ENCODE data around the gene PEX6.
"Not testable (repeated sequence)": the region's sequence is repeated elsewhere in the genome, so short reads cannot be mapped to it uniquely, and the experiment has no call there.

PEX6 gene

GRCh38 chr6:42963855-42964605 lies 15.0 kb downstream of the PEX6 start:
- no peak for DNase-seq (ENCODE audit: low read depth in 2 of 2)

- DNase-seq (ENCODE audit: low read depth in 2 of 2) = no peak
Observed at GRCh38 chr6:42963179-42963854, 15.7 kb downstream of the PEX6 start.

GRCh38 chr6:42962502-42963178 lies 16.3 kb downstream of the PEX6 start:
- DNase-seq (ENCODE audit: low read depth in 2 of 2) = no peak

DNA sequence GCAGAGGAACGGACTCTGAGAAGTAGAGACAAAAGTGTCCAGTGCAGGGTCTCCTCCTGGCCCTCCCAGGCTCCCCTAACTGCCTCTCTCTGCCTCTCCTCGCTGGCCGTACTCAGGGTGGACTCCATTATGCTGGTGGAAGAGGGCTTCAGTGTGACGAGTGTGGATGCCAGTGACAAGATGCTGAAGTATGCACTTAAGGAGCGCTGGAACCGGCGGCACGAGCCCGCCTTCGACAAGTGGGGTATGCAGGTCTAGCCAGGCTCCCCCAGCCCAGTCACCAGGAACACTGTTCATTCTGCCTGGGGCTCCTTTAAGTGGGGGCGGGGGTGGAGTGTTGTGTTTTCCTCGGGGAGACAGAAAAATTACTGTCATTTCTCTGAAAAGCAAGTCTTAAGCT lies 16.9 kb downstream of the PEX6 start:
- no peak for DNase-seq (ENCODE audit: low read depth in 2 of 2)

- no peak for DNase-seq (ENCODE audit: low read depth in 2 of 2)
Observed at GRCh38 chr6:42961020-42961470, 17.9 kb downstream of the PEX6 start.

DNA sequence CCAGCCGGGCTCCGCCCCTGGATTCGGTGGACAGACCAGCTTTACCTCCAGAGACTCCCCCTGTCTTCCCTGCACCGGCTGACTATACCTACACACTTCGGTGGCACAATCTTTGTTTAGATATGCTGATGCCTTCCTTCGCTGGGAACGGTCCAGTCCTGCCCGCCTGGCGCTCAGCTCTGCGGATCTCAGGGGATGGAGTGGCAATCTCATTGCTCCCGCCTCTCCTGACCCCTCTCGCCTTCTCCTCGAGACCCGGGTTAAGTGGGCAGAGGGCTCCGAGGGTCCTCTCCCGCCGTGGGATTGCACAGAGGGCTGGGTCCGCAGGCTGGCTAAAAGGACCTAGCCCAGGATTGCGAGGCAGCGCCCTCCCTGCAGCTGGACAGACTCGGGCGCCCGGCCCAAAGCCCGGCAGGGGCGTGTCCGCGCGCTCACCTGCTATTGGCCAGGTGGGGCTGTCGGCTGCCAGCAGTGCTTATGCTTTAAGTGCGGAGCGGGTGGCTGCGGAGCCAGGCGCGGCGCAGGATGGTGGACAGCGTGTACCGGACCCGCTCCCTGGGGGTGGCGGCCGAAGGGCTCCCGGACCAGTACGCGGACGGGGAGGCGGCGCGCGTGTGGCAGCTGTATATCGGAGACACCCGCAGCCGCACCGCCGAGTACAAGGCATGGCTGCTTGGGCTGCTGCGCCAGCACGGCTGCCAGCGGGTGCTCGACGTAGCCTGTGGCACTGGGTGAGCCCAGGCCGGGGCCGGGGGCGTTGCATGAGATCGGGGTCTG lies 18.6 kb downstream of the PEX6 start, which contains the start of gene GNMT:
Gene GNMT, plus strand, starts transcription at position 512 of the 777 bp plus-strand sequence. Its CDS starts 14 bp downstream, at position 526.
- DNase-seq (ENCODE audit: low read depth in 2 of 2) = no peak

DNA sequence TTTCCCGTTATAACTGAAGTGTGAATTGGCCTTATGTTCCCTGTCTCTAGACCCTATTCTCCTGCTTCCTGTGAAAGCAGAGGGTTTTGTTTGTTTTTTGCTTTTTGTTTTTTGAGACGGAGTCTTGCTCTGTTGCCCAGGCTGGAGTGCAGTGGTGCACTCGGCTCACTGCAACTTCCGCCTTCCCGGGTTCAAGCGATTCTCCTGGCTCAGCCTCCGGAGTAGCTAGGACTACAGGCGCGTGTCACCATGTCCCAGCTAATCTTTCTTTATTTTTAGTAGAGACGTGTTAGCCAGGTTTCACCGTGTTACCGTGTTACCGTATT lies 19.1 kb downstream of the PEX6 start:
- no peak for DNase-seq (ENCODE audit: low read depth in 2 of 2)

DNA sequence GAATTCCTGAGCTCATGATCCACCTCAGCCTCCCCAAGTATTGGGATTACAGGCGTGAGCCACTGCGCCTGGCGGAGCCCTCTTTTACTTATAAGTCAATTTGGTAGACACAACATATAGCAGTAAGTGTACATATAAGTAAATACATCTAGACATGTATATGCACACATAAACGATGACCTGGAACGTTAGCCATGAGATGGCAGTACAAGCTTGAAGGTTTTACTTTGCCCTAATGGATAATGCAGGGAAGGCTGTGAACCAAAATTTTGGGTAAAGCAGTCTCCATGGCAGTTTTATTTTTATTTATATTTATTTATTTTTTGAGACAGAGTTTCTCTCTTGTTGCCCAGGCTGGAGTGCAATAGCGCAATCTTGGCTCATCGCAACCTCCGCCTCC lies 20.9 kb downstream of the PEX6 start:
- DNase-seq (ENCODE audit: low read depth in 2 of 2) = no peak

GRCh38 chr6:42954405-42954804 lies 24.6 kb downstream of the PEX6 start:
- not testable (repeated sequence) for DNase-seq (ENCODE audit: low read depth in 2 of 2)

- DNase-seq (ENCODE audit: low read depth in 2 of 2) = no peak
Observed at GRCh38 chr6:42952389-42952788, 26.6 kb downstream of the PEX6 start.

DNA sequence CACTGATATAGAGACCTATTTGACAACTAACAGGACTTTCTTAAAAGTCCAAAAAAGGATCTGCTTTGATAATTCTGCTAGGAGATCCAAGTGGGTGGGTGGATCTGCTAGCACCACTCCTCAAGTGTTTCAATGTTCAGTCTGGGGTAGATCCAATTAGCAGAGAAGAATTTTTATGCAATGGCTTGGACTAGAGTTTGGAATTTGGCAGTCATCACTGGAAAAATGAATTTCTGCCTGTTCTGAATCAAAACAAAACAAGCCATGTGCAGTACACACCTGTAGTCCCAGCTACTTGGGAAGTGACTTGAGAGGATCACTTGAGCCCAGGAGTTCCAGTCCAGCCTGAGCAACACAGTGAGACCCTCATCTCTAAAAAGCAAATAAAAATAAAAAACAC lies 31.0 kb downstream of the PEX6 start:
- DNase-seq (ENCODE audit: low read depth in 2 of 2) = no peak

DNA sequence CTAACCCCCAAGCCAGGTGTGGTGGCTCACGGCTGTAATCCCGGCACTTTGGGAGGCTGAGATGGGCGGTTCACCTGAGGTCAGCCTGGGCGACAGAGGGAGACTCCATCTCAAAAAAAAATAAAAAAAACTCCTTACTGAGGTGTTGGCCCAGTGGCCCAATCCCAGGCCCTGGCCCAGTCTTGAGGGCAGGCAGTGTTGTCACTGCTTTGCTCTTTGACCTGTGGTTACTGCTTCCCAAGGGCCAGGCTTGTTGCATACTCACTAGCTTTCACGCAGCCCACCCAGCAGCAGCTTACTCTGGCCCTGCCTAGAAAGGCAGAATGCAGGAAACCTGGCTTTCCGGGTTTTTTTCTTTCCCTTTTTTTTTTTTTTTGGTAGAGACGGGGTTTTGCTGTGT lies 36.5 kb downstream of the PEX6 start:
- DNase-seq (ENCODE audit: low read depth in 2 of 2) = no peak

GRCh38 chr6:42941356-42941755 lies 37.6 kb downstream of the PEX6 start:
- DNase-seq (ENCODE audit: low read depth in 2 of 2) = not testable (repeated sequence)

GRCh38 chr6:42940493-42941045 lies 38.4 kb downstream of the PEX6 start:
- DNase-seq (ENCODE audit: low read depth in 2 of 2) = no peak

DNA sequence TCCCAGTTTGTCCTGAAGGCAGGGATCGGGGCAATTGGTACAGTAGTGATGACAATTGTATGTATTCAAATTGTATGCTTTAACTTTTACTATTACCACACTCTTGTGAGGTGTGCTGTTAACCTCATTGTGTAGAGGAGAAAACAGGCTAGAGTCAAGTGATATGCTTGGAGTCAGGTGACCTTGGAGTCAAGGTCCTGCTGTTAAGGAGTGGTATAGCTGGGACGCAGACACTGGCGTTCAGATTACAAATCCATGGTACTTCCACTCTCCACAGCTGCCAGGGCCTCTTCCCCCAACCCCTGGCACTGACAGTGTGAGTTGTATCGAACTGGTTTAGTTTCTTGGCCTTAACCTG lies 39.2 kb downstream of the PEX6 start:
- no peak for DNase-seq (ENCODE audit: low read depth in 2 of 2)

- no peak for DNase-seq (ENCODE audit: low read depth in 2 of 2)
Observed at GRCh38 chr6:42938987-42939809, 39.8 kb downstream of the PEX6 start.

DNA sequence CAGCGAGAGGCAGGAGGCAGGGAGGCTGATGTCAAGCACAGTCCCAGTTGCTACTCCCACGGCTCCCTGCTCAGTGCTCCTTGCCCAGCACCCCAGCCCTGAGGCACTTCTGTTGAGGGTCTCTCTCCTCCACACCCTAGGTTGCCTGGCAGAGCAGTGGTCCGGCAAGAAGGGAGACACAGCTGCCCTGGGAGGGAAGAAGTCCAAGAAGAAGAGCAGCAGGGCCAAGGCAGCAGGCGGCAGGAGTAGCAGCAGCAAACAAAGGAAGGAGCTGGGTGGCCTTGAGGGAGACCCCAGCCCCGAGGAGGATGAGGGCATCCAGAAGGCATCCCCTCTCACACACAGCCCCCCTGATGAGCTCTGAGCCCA lies 40.6 kb downstream of the PEX6 start:
- DNase-seq (ENCODE audit: low read depth in 2 of 2) = no peak

DNA sequence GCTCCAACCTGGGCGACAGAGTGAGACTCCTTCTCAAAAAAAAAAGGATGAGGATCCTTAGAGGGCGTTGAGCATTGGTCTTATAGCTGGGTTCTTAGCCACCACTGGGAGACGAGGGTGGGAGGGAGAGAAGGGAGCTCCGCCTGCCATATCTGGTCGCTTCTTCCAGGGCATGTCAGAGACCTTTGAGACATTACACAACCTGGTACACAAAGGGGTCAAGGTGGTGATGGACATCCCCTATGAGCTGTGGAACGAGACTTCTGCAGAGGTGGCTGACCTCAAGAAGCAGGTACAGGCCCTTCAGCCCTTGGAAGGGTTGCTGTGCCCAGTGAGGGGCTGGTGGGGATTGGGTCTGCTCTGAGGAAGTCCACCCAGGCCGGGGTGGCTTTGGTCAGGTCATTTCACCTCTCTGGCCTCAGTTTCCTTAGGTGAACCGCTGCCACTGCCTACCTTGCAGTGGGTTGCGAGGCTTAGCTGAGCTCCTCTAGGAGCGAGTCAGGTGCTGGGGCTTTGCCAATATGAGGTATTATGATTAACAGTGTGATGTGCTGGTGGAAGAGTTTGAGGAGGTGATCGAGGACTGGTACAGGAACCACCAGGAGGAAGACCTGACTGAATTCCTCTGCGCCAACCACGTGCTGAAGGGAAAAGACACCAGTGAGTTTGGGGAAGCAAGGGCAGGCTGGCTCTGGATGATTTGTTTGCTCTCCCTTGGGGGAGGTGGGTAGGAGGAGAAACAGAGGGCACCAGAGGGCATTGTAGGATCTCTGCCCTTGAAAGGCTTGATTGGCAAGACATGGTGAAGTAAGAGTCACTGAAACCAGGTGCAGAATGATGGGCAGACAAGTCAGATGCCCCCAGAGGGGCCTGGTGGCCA lies 41.2 kb downstream of the PEX6 start:
- no peak for DNase-seq (ENCODE audit: low read depth in 2 of 2)

GRCh38 chr6:42936398-42936797 lies 42.6 kb downstream of the PEX6 start:
- DNase-seq (ENCODE audit: low read depth in 2 of 2) = no peak

- no peak for DNase-seq (ENCODE audit: low read depth in 2 of 2)
Observed at GRCh38 chr6:42935322-42935721, 43.7 kb downstream of the PEX6 start.
